HCT116 (cell line): ENCODE measurements around the gene STK39. TPM values are rescaled to one million over a fixed set of nuclear protein-coding genes. Genes with fewer than 3 reads are reported as not detected.
A peak's percentile ranks its signal among the peaks of the same experiment; 100 is the strongest.

Experiments
- ATAC-seq: fragments of 200-7000 bp; cut with Tn5 transposase; 2 replicates; pipeline ENCODE4 v1.9.1; 2020; ENCODE audit warnings: mild to moderate bottlenecking, moderate library complexity
- BruUV-seq: library from RNA; stranded (reverse); fragments of 400-500 nt; replicated peaks from 2 replicates; lab custom pipeline; 2021; lab: Mats Ljungman, UMichigan
- CTCF ChIA-PET: fragments of 300-600 bp; sonication (Branson Sonifier 250); formaldehyde crosslinking; loops from one replicate; lab custom pipeline; 2021; ENCODE audit warnings: antibody characterized with exemption; lab: Charles Lee
- POLR2A ChIA-PET: fragments of 300-600, 350-600 bp; sonication (Branson Sonifier 250); formaldehyde crosslinking; loops from one replicate; lab custom pipeline; 2021; ENCODE audit warnings: antibody characterized with exemption; lab: Charles Lee
- RAD21 ChIA-PET, 2 experiments: fragments of 300-600 bp; sonication (Branson Sonifier 250); formaldehyde crosslinking; loops; one replicate each; lab custom pipeline; 2023; ENCODE audit warnings: low total read pairs in 2 of 2; ENCODE audit not compliant: uncharacterized antibody in 2 of 2, unreplicated experiment in 2 of 2, low non-redundant PET in 1 of 2; lab: Charles Lee
- DNase-seq: peaks from one replicate; pipeline ENCODE4 v3.0.0-alpha.2; 2010; ENCODE audit warnings: low read depth, low spot score
- H2AFZ ChIP-seq: fragments of 200-600 bp; shearing (Covaris generic), sonication (generic); 2 replicates; pipeline ENCODE4 v1.6.1; 2017; ENCODE audit warnings: low read depth, mixed run types, mixed read lengths, antibody characterized with exemption, low read length; ENCODE audit not compliant: poor library complexity, severe bottlenecking
- H3K27ac ChIP-seq: 2 replicates; pipeline ENCODE4 v1.5.1; 2012; ENCODE audit warnings: low read depth, low read length
- H3K27me3 ChIP-seq: fragments of 200-600 bp; sonication (generic); 2 replicates; pipeline ENCODE4 v1.6.1; 2016; ENCODE audit warnings: mixed run types, low read length, mixed read lengths; ENCODE audit not compliant: insufficient read depth
- H3K36me3 ChIP-seq, 2 experiments: fragments of 200-500 bp in 1 of 2; fragments of 200-600 bp in 1 of 2; sonication (Bioruptor generic) in 1 of 2; sonication (generic) in 1 of 2; 2 replicates each; pipeline versions ENCODE4 v1.5.1 to v1.6.1; 2014 to 2016; ENCODE audit warnings: low read length in 2 of 2, inconsistent platforms in 1 of 2, mixed read lengths in 1 of 2, mixed run types in 1 of 2; ENCODE audit not compliant: insufficient read depth in 2 of 2, control insufficient read depth in 1 of 2
- H3K4me1 ChIP-seq, 2 experiments: fragments of 200-600 bp in 1 of 2; sonication (generic) in 1 of 2; 2 replicates each; pipeline versions ENCODE4 v1.5.1 to v1.6.1; 2012 to 2017; ENCODE audit warnings: low read length in 2 of 2, inconsistent platforms in 1 of 2, mild to moderate bottlenecking in 1 of 2, mixed read lengths in 1 of 2, mixed run types in 1 of 2, moderate library complexity in 1 of 2; ENCODE audit not compliant: insufficient read depth in 2 of 2, control insufficient read depth in 1 of 2
- H3K4me2 ChIP-seq: fragments of 200-600 bp; sonication (generic); 2 replicates; pipeline ENCODE4 v1.6.1; 2017; ENCODE audit warnings: mixed run types, low read length, mixed read lengths
- H3K4me3 ChIP-seq, 2 experiments: fragments of 200-600 bp in 1 of 2; sonication (generic) in 1 of 2; replicated peaks in 1 of 2; 2 replicates each; pipeline ENCODE4 v1.5.1; 2011 to 2016; ENCODE audit warnings: low read length in 2 of 2, control low read depth in 1 of 2, low read depth in 1 of 2, mild to moderate bottlenecking in 1 of 2, mixed read lengths in 1 of 2, mixed run types in 1 of 2
- H3K79me2 ChIP-seq: fragments of 200-600 bp; sonication (generic); 2 replicates; pipeline ENCODE4 v1.6.1; 2017; ENCODE audit warnings: mild to moderate bottlenecking, mixed run types, low read length, moderate library complexity, mixed read lengths; ENCODE audit not compliant: insufficient read depth
- H3K9ac ChIP-seq: fragments of 200-600 bp; sonication (generic); 2 replicates; pipeline ENCODE4 v1.6.1; 2016; ENCODE audit warnings: low read length, mixed read lengths
- H3K9me2 ChIP-seq: fragments of 200-600 bp; sonication (generic), shearing (Covaris generic); 2 replicates; pipeline ENCODE4 v1.6.1; 2017; ENCODE audit warnings: mixed run types, mild to moderate bottlenecking, moderate library complexity; ENCODE audit not compliant: insufficient read depth
- H3K9me3 ChIP-seq, 2 experiments: fragments of 200-500 bp in 1 of 2; fragments of 200-600 bp in 1 of 2; sonication (Bioruptor generic) in 1 of 2; sonication (generic) in 1 of 2; 2 replicates each; pipeline ENCODE4 v1.6.1; 2014 to 2017; ENCODE audit warnings: low read length in 2 of 2, mixed read lengths in 2 of 2, inconsistent platforms in 1 of 2, low read depth in 1 of 2, mild to moderate bottlenecking in 1 of 2, mixed run types in 1 of 2, moderate library complexity in 1 of 2; ENCODE audit not compliant: control insufficient read depth in 1 of 2, insufficient read depth in 1 of 2
- H4K20me1 ChIP-seq: fragments of 200-600 bp; sonication (generic), shearing (Covaris generic); 2 replicates; pipeline ENCODE4 v1.6.1; 2017; ENCODE audit warnings: mixed run types, mild to moderate bottlenecking, moderate library complexity; ENCODE audit not compliant: insufficient read depth
- ATF3 ChIP-seq: IDR thresholded peaks from 2 replicates; pipeline ENCODE4 v1.6.1; 2012
- CBX3 ChIP-seq: IDR thresholded peaks from 2 replicates; pipeline ENCODE4 v1.6.1; 2012; ENCODE audit warnings: low read depth
- CEBPB ChIP-seq: IDR thresholded peaks from 2 replicates; pipeline ENCODE4 v1.6.1; 2012; ENCODE audit warnings: low read depth
- EGR1 ChIP-seq: IDR thresholded peaks from 2 replicates; pipeline ENCODE4 v1.6.1; 2012; ENCODE audit warnings: low read depth
- EZH2 ChIP-seq: fragments of 200-600 bp; sonication (generic); IDR thresholded peaks from 2 replicates; pipeline ENCODE4 v1.6.1; 2017; ENCODE audit warnings: antibody characterized with exemption, mixed run types
- MAX ChIP-seq: IDR thresholded peaks from 2 replicates; pipeline ENCODE4 v1.6.1; 2012
- RAD21 ChIP-seq: IDR thresholded peaks from 2 replicates; pipeline ENCODE4 v1.6.1; 2012; ENCODE audit warnings: low read depth, mild to moderate bottlenecking
- TCF7L2 ChIP-seq: IDR thresholded peaks from 2 replicates; pipeline ENCODE4 v1.7.0; 2011; ENCODE audit warnings: borderline replicate concordance, inconsistent platforms; ENCODE audit not compliant: insufficient read depth, insufficient read length; ENCODE audit errors: extremely low read depth
- ZFX ChIP-seq: fragments of 450-650 bp; IDR thresholded peaks from 2 replicates; pipeline ENCODE4 v1.6.1; 2017
- ZNF274 ChIP-seq: fragments of 200-500 bp; sonication (Bioruptor generic); IDR thresholded peaks from 2 replicates; pipeline ENCODE4 v1.6.1; 2014; ENCODE audit warnings: mild to moderate bottlenecking, low read depth, low read length, inconsistent platforms
- intact Hi-C: fragments of 100-400 bp; cut with micrococcal nuclease; formaldehyde crosslinking; loops from 2 replicates; pipeline ENCODE4 v1.10.0; 2022
- total RNA-seq: library from RNA; stranded (reverse); gene quantifications from one replicate; pipeline ENCODE4 v1.2.1, GENCODE V29; 2021; ENCODE audit not compliant: unreplicated experiment
- TF ChIP-seq, protein P1 (sequence below): IDR thresholded peaks from 2 replicates; pipeline ENCODE4 v1.6.1; 2012; ENCODE audit warnings: low read depth

Gene STK39
- total RNA-seq, 1 experiment from 2014 or later: 118 TPM

DNA sequence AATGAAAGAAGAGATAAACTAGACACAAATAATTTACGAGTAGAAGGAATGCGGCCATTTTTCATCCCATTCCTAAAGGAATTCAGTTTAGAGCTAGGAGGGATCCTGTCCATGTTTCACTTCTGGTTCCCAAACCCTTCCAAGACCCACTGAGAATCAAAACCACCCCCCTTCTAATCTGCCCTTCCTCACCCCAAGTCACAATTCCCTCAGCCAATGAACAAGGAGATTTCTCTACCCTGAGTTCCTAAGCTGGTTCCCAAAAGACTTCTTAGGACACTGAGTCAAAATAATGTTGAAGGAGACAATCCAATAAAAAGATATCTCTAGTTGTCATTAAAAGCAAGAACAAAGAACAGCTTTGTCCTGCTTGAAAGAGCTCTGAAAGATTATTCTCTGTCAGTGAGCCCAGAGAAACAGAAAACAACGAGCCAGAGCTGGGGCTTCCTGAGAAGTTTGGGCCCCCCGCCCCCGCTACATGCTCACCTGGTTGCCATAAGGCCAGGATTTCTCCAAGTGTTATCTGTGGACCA lies 45.7 kb downstream of the STK39 start:
- DNase-seq (no peak), ATAC-seq (no peak)
- Histone ChIP-seq H3K27me3 (no peaks in the 10 kb centered on the region), H3K79me2 (peaks cover 99% of the 10 kb centered on the region), H2AFZ (no peak overlapping the region), H3K4me1 (peaks cover 93 to 100% of the 10 kb centered on the region in 2 experiments), H3K9me3 (no peaks in the 10 kb centered on the region), H3K9ac (peak overlapping the region; percentile 54), H3K36me3 (no peaks in the 10 kb centered on the region), H3K9me2 (no peaks in the 10 kb centered on the region), H4K20me1 (no peaks in the 10 kb centered on the region), H3K4me2 (peak overlapping the region; percentile 60), H3K27ac (peak overlapping the region; percentile 99), H3K4me3 (no peak overlapping the region)
- ChIA-PET POLR2A (interaction anchor here (1.0 to 4.7 kb wide), 3 partner anchors 10 to 15 kb away, joined by 3 to 33 read pairs (median 13); no protein-coding TSS in a partner anchor), RAD21 (no interaction called here), CTCF (interaction anchor here (1.4 to 1.5 kb wide), 2 partner anchors 83 to 135 kb away, joined by 3 to 6 read pairs; no protein-coding TSS in a partner anchor)
- TF ChIP-seq EZH2: no peak
- intact Hi-C loops: no loop called here
- no TSS peak for BruUV-seq

DNA sequence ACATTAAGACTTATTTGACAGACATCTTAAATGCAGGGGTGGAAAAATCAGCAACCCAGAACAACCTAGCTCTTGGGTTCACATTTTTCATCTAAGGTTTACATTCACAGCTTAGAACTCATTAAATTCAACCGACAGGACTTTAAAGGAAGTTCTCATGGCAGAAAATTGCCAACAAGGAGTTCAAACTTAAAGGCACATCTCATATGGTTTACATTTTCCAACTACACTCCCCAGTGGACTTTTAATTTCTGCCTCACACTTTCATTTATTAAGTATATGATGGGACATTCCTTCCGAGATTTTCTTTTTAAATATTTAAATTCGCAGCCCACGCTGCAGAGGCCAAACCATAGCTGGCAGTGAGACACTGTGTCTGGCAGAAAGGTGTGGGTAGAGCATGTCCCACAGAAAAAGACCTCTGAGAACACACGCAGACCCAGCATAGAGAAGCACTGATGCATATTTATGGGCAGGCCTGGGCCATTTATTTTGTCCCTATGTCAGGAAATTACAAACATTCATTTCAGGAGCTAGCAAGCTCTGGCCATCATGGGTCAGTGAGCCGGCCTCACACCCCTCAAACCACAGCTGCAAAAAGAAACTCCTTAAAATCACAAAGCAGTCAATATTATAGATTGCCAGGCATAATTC lies 46.3 kb downstream of the STK39 start:
- DNase-seq (no peak), ATAC-seq (no peak)
- Histone ChIP-seq H3K79me2 (peaks cover 99% of the 10 kb centered on the region), H3K4me3 (no peak overlapping the region), H3K9ac (peak overlapping the region; percentile 54), H3K4me2 (peak overlapping the region; percentile 60), H3K9me3 (no peaks in the 10 kb centered on the region), H3K27ac (peak overlapping the region; percentile 99), H3K36me3 (no peaks in the 10 kb centered on the region), H3K9me2 (no peaks in the 10 kb centered on the region), H2AFZ (no peak overlapping the region), H3K4me1 (peaks cover 93 to 100% of the 10 kb centered on the region in 2 experiments), H3K27me3 (no peaks in the 10 kb centered on the region), H4K20me1 (no peaks in the 10 kb centered on the region)
- CTCF ChIA-PET: interaction anchor here (1.4 to 1.5 kb wide), 2 partner anchors 82 to 135 kb away, joined by 3 to 6 read pairs; no protein-coding TSS in a partner anchor
- POLR2A ChIA-PET: interaction anchor here (2.9 to 4.7 kb wide), 2 partner anchors 10 kb away, joined by 13 to 33 read pairs; no protein-coding TSS in a partner anchor
- no TSS peak for BruUV-seq
- RAD21 ChIA-PET: no interaction called here
- intact Hi-C loops: no loop called here
- TF ChIP-seq EZH2 (no peak), RAD21 (no peak), TCF7L2 (no peak), CEBPB (no peak), EGR1 (no peak), CBX3 (no peak), MAX (no peak), ZNF274 (no peak), ATF3 (no peak), ZFX (no peak)
- TF ChIP-seq, protein P1, sequence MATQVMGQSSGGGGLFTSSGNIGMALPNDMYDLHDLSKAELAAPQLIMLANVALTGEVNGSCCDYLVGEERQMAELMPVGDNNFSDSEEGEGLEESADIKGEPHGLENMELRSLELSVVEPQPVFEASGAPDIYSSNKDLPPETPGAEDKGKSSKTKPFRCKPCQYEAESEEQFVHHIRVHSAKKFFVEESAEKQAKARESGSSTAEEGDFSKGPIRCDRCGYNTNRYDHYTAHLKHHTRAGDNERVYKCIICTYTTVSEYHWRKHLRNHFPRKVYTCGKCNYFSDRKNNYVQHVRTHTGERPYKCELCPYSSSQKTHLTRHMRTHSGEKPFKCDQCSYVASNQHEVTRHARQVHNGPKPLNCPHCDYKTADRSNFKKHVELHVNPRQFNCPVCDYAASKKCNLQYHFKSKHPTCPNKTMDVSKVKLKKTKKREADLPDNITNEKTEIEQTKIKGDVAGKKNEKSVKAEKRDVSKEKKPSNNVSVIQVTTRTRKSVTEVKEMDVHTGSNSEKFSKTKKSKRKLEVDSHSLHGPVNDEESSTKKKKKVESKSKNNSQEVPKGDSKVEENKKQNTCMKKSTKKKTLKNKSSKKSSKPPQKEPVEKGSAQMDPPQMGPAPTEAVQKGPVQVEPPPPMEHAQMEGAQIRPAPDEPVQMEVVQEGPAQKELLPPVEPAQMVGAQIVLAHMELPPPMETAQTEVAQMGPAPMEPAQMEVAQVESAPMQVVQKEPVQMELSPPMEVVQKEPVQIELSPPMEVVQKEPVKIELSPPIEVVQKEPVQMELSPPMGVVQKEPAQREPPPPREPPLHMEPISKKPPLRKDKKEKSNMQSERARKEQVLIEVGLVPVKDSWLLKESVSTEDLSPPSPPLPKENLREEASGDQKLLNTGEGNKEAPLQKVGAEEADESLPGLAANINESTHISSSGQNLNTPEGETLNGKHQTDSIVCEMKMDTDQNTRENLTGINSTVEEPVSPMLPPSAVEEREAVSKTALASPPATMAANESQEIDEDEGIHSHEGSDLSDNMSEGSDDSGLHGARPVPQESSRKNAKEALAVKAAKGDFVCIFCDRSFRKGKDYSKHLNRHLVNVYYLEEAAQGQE: no peak
